Esophagus squamous epithelium (tissue), 4 donors: ENCODE data around the gene GRIN2C.

Experiments used
- CTCF ChIP-seq, 6 experiments: fragments of 450-650 bp in 4 of 6; fragments of 200-600 bp in 2 of 6; sonication (generic) in 2 of 6; IDR thresholded peaks; one replicate each; pipeline ENCODE4 v1.5.1; 2016 to 2019; ENCODE audit warnings: antibody characterized with exemption in 6 of 6, mild to moderate bottlenecking in 4 of 6, moderate library complexity in 4 of 6
- POLR2A ChIP-seq, 4 donors: fragments of 450-650 bp; IDR thresholded peaks; one replicate each; pipeline ENCODE4 v1.6.1; 2017; ENCODE audit warnings: antibody characterized with exemption in 4 of 4, mild to moderate bottlenecking in 4 of 4, moderate library complexity in 3 of 4

- no peak for TF ChIP-seq CTCF (IDR thresholded peaks at IDR 0.05)
- TF ChIP-seq POLR2A (IDR thresholded peaks at IDR 0.05), result no peak
These were observed 39.8 kb downstream of the GRIN2C start for GRCh38 chr17:74819801-74820436.
